ENCODE measurements around the gene NDUFAF2. TPM values are rescaled to one million over a fixed set of nuclear protein-coding genes. Genes with fewer than 3 reads are reported as not detected.
"Not testable (repeated sequence)": the region's sequence is repeated elsewhere in the genome, so short reads cannot be mapped to it uniquely, and the experiment has no call there.

The NDUFAF2 gene
- total RNA-seq, 2 experiments from 2014 or later: 17.1 to 21.4 TPM

- no peak overlapping the region for H3K4me3 Mint-ChIP-seq
- ATAC-seq (no peak), DNase-seq (no peak)
- ChIA-PET CTCF (no interaction called here), POLR2A (no interaction called here)
- peaks cover 14% of the 10 kb centered on the region for H3K4me1 Mint-ChIP-seq (ENCODE audit: low read depth)
- no peaks in the 10 kb centered on the region for H3K27me3 Mint-ChIP-seq (ENCODE audit: low read depth)
- no peaks in the 10 kb centered on the region for H3K9me3 Mint-ChIP-seq (ENCODE audit: insufficient read depth)
- no peak overlapping the region for H3K27ac Mint-ChIP-seq
- peaks cover 6% of the 10 kb centered on the region for H3K36me3 Mint-ChIP-seq (ENCODE audit: low read depth)
These were observed 222.4 kb downstream of the NDUFAF2 start for GRCh38 chr5:61167382-61167781.

GRCh38 chr5:61168951-61169350 is 223.9 kb downstream of the NDUFAF2 start:
- H3K9me3 Mint-ChIP-seq (ENCODE audit: insufficient read depth): no peaks in the 10 kb centered on the region
- ChIA-PET POLR2A (interaction anchor here (0.8 kb wide), 1 partner anchor 526 kb away, joined by 4 read pairs; no protein-coding TSS in a partner anchor), CTCF (interaction anchor here (1.0 to 1.2 kb wide), 2 partner anchors 311 to 489 kb away, joined by 3 read pairs; no protein-coding TSS in a partner anchor)
- H3K27ac Mint-ChIP-seq: no peak overlapping the region
- no peaks in the 10 kb centered on the region for H3K36me3 Mint-ChIP-seq (ENCODE audit: low read depth)
- no peak overlapping the region for H3K4me3 Mint-ChIP-seq
- no peaks in the 10 kb centered on the region for H3K27me3 Mint-ChIP-seq (ENCODE audit: low read depth)
- DNase-seq (no peak), ATAC-seq (no peak)
- H3K4me1 Mint-ChIP-seq (ENCODE audit: low read depth): no peaks in the 10 kb centered on the region

GRCh38 chr5:61171479-61171878 is 226.5 kb downstream of the NDUFAF2 start:
- ChIA-PET POLR2A (no interaction called here), CTCF (no interaction called here)
- H3K4me1 Mint-ChIP-seq (ENCODE audit: low read depth): no peaks in the 10 kb centered on the region
- H3K9me3 Mint-ChIP-seq (ENCODE audit: insufficient read depth): no peaks in the 10 kb centered on the region
- no peaks in the 10 kb centered on the region for H3K36me3 Mint-ChIP-seq (ENCODE audit: low read depth)
- no peak overlapping the region for H3K4me3 Mint-ChIP-seq
- DNase-seq (no peak), ATAC-seq (no peak)
- peaks cover 2% of the 10 kb centered on the region for H3K27me3 Mint-ChIP-seq (ENCODE audit: low read depth)
- H3K27ac Mint-ChIP-seq: no peak overlapping the region

- Mint-ChIP-seq H3K4me3 (no peak overlapping the region), H3K36me3 (ENCODE audit: low read depth) (no peaks in the 10 kb centered on the region), H3K9me3 (ENCODE audit: insufficient read depth) (no peaks in the 10 kb centered on the region), H3K4me1 (ENCODE audit: low read depth) (peaks cover 7% of the 10 kb centered on the region), H3K27ac (no peak overlapping the region), H3K27me3 (ENCODE audit: low read depth) (peaks cover 4% of the 10 kb centered on the region)
- ChIA-PET CTCF (no interaction called here), POLR2A (no interaction called here)
- no peak for DNase-seq
- no peak for ATAC-seq
These were observed 231.6 kb downstream of the NDUFAF2 start for GRCh38 chr5:61176631-61177030.

- H3K4me3 Mint-ChIP-seq: no peak overlapping the region
- H3K36me3 Mint-ChIP-seq (ENCODE audit: low read depth): no peaks in the 10 kb centered on the region
- ATAC-seq (no peak), DNase-seq (no peak)
- H3K9me3 Mint-ChIP-seq (ENCODE audit: insufficient read depth): no peaks in the 10 kb centered on the region
- peaks cover 4% of the 10 kb centered on the region for H3K27me3 Mint-ChIP-seq (ENCODE audit: low read depth)
- ChIA-PET POLR2A (no interaction called here), CTCF (interaction anchor here (1.2 kb wide), 1 partner anchor 482 kb away, joined by 4 read pairs; no protein-coding TSS in a partner anchor)
- peaks cover 12% of the 10 kb centered on the region for H3K4me1 Mint-ChIP-seq (ENCODE audit: low read depth)
- no peak overlapping the region for H3K27ac Mint-ChIP-seq
These were observed 232.1 kb downstream of the NDUFAF2 start for GRCh38 chr5:61177070-61177469.

- peaks cover 17% of the 10 kb centered on the region for H3K4me1 Mint-ChIP-seq (ENCODE audit: low read depth)
- ATAC-seq (no peak), DNase-seq (no peak)
- H3K27ac Mint-ChIP-seq: no peak overlapping the region
- H3K27me3 Mint-ChIP-seq (ENCODE audit: low read depth): peaks cover 4% of the 10 kb centered on the region
- H3K4me3 Mint-ChIP-seq: no peak overlapping the region
- no peaks in the 10 kb centered on the region for H3K9me3 Mint-ChIP-seq (ENCODE audit: insufficient read depth)
- POLR2A ChIA-PET: no interaction called here
- CTCF ChIA-PET: interaction anchor here (1.2 kb wide), 1 partner anchor 481 kb away, joined by 4 read pairs; no protein-coding TSS in a partner anchor
- no peaks in the 10 kb centered on the region for H3K36me3 Mint-ChIP-seq (ENCODE audit: low read depth)
These were observed 232.7 kb downstream of the NDUFAF2 start for GRCh38 chr5:61177716-61178115.

GRCh38 chr5:61178702-61179101 is 233.7 kb downstream of the NDUFAF2 start:
- no peak for DNase-seq
- no peaks in the 10 kb centered on the region for H3K36me3 Mint-ChIP-seq (ENCODE audit: low read depth)
- ATAC-seq: no peak
- CTCF ChIA-PET: interaction anchor here (1.4 kb wide), 1 partner anchor 14 kb away, joined by 4 read pairs; no protein-coding TSS in a partner anchor
- no peak overlapping the region for H3K27ac Mint-ChIP-seq
- POLR2A ChIA-PET: interaction anchor here (0.6 kb wide), 1 partner anchor 250 kb away, joined by 3 read pairs; no protein-coding TSS in a partner anchor
- peaks cover 17% of the 10 kb centered on the region for H3K4me1 Mint-ChIP-seq (ENCODE audit: low read depth)
- H3K27me3 Mint-ChIP-seq (ENCODE audit: low read depth): peaks cover 4% of the 10 kb centered on the region
- no peak overlapping the region for H3K4me3 Mint-ChIP-seq
- no peaks in the 10 kb centered on the region for H3K9me3 Mint-ChIP-seq (ENCODE audit: insufficient read depth)

GRCh38 chr5:61180886-61181285 is 235.9 kb downstream of the NDUFAF2 start:
- Mint-ChIP-seq H3K27me3 (ENCODE audit: low read depth) (peaks cover 4% of the 10 kb centered on the region), H3K4me3 (peak overlapping the region; percentile 16), H3K36me3 (ENCODE audit: low read depth) (no peaks in the 10 kb centered on the region), H3K9me3 (ENCODE audit: insufficient read depth) (no peaks in the 10 kb centered on the region), H3K4me1 (ENCODE audit: low read depth) (peaks cover 17% of the 10 kb centered on the region), H3K27ac (no peak overlapping the region)
- ChIA-PET POLR2A (no interaction called here), CTCF (no interaction called here)
- DNase-seq (no peak), ATAC-seq (no peak)

GRCh38 chr5:61182449-61182848 is 237.4 kb downstream of the NDUFAF2 start:
- ChIA-PET CTCF (interaction anchor here (0.9 kb wide), 1 partner anchor 10 kb away, joined by 3 read pairs; no protein-coding TSS in a partner anchor), POLR2A (interaction anchor here (1.2 kb wide), 1 partner anchor 149 kb away, joined by 5 read pairs; the partner anchor contains the start of gene ZSWIM6)
- no peak overlapping the region for H3K4me3 Mint-ChIP-seq
- H3K36me3 Mint-ChIP-seq (ENCODE audit: low read depth): no peaks in the 10 kb centered on the region
- H3K27me3 Mint-ChIP-seq (ENCODE audit: low read depth): peaks cover 2% of the 10 kb centered on the region
- H3K9me3 Mint-ChIP-seq (ENCODE audit: insufficient read depth): no peaks in the 10 kb centered on the region
- H3K27ac Mint-ChIP-seq: no peak overlapping the region
- peak; percentile 42 for ATAC-seq
- H3K4me1 Mint-ChIP-seq (ENCODE audit: low read depth): peaks cover 17% of the 10 kb centered on the region
- no peak for DNase-seq

GRCh38 chr5:61183538-61183937 is 238.5 kb downstream of the NDUFAF2 start:
- ChIA-PET CTCF (no interaction called here), POLR2A (no interaction called here)
- Mint-ChIP-seq H3K27me3 (ENCODE audit: low read depth) (peaks cover 2% of the 10 kb centered on the region), H3K9me3 (ENCODE audit: insufficient read depth) (no peaks in the 10 kb centered on the region), H3K36me3 (ENCODE audit: low read depth) (no peaks in the 10 kb centered on the region), H3K4me1 (ENCODE audit: low read depth) (peaks cover 17% of the 10 kb centered on the region), H3K4me3 (no peak overlapping the region), H3K27ac (no peak overlapping the region)
- no peak for ATAC-seq
- DNase-seq: no peak

GRCh38 chr5:61184708-61185107 is 239.7 kb downstream of the NDUFAF2 start:
- no peak for ATAC-seq
- Mint-ChIP-seq H3K4me1 (ENCODE audit: low read depth) (peaks cover 17% of the 10 kb centered on the region), H3K4me3 (no peak overlapping the region), H3K36me3 (ENCODE audit: low read depth) (no peaks in the 10 kb centered on the region), H3K27me3 (ENCODE audit: low read depth) (no peaks in the 10 kb centered on the region), H3K9me3 (ENCODE audit: insufficient read depth) (no peaks in the 10 kb centered on the region), H3K27ac (no peak overlapping the region)
- ChIA-PET CTCF (no interaction called here), POLR2A (no interaction called here)
- no peak for DNase-seq

GRCh38 chr5:61186634-61187033 is 241.6 kb downstream of the NDUFAF2 start:
- H3K27ac Mint-ChIP-seq: no peak overlapping the region
- H3K4me1 Mint-ChIP-seq (ENCODE audit: low read depth): peaks cover 10% of the 10 kb centered on the region
- no peaks in the 10 kb centered on the region for H3K36me3 Mint-ChIP-seq (ENCODE audit: low read depth)
- DNase-seq (no peak), ATAC-seq (no peak)
- no peaks in the 10 kb centered on the region for H3K9me3 Mint-ChIP-seq (ENCODE audit: insufficient read depth)
- CTCF ChIA-PET: no interaction called here
- POLR2A ChIA-PET: no interaction called here
- H3K4me3 Mint-ChIP-seq: no peak overlapping the region
- H3K27me3 Mint-ChIP-seq (ENCODE audit: low read depth): peaks cover 3% of the 10 kb centered on the region

- H3K27me3 Mint-ChIP-seq (ENCODE audit: low read depth); H3K4me1 Mint-ChIP-seq (ENCODE audit: low read depth); H3K4me3 Mint-ChIP-seq; H3K36me3 Mint-ChIP-seq (ENCODE audit: low read depth); H3K9me3 Mint-ChIP-seq (ENCODE audit: insufficient read depth); H3K27ac Mint-ChIP-seq; POLR2A ChIA-PET; ATAC-seq; CTCF ChIA-PET; DNase-seq: not testable (repeated sequence)
These were observed 242.3 kb downstream of the NDUFAF2 start for GRCh38 chr5:61187352-61187751.
